ENCODE results near the gene EFCAB11.

Gene EFCAB11

GRCh38 chr14:89760086-89760485 is 194.4 kb downstream of the EFCAB11 start:
- no peak for DNase-seq

- DNase-seq, result no peak
Observed at GRCh38 chr14:89757313-89757939, 197.1 kb downstream of the EFCAB11 start.

- DNase-seq, result no peak
Observed at GRCh38 chr14:89755816-89756215, 198.7 kb downstream of the EFCAB11 start.

GRCh38 chr14:89753828-89754412 is 200.6 kb downstream of the EFCAB11 start:
- no peak for DNase-seq

GRCh38 chr14:89750908-89751392 is 203.6 kb downstream of the EFCAB11 start:
- no peak for DNase-seq

- no peak for DNase-seq
Observed at GRCh38 chr14:89750281-89750755, 204.2 kb downstream of the EFCAB11 start.

GRCh38 chr14:89748004-89748403 is 206.5 kb downstream of the EFCAB11 start:
- DNase-seq, result no peak

- no peak for DNase-seq
Observed at GRCh38 chr14:89747126-89747525, 207.4 kb downstream of the EFCAB11 start.

- no peak for DNase-seq
Observed at GRCh38 chr14:89746654-89747053, 207.9 kb downstream of the EFCAB11 start.

- DNase-seq, result no peak
Observed at GRCh38 chr14:89746135-89746534, 208.4 kb downstream of the EFCAB11 start.
